OCI-LY1 (cell line): ENCODE data around the gene COPS2.

Experiments used
- H2AFZ ChIP-seq: fragments of 200-600 bp; sonication (generic), shearing (Covaris generic); 2 replicates; pipeline ENCODE4 v1.6.0; 2014; ENCODE audit warnings: antibody characterized with exemption, mild to moderate bottlenecking, low read length
- H3F3A ChIP-seq: fragments of 200-600 bp; sonication (generic), shearing (Covaris generic); 2 replicates; pipeline ENCODE4 v1.6.0; 2014; ENCODE audit warnings: mild to moderate bottlenecking, antibody characterized with exemption, low read length, moderate library complexity; ENCODE audit not compliant: insufficient read depth
- H3K27ac ChIP-seq: fragments of 200-600 bp; sonication (generic); 2 replicates; pipeline ENCODE4 v1.5.1; 2014; ENCODE audit warnings: low read length, mixed run types, mild to moderate bottlenecking, low read depth; ENCODE audit not compliant: poor library complexity, severe bottlenecking
- H3K27me3 ChIP-seq: fragments of 200-600 bp; sonication (generic); 2 replicates; pipeline ENCODE4 v1.6.0; 2014; ENCODE audit warnings: antibody characterized with exemption, mild to moderate bottlenecking, low read length, moderate library complexity; ENCODE audit not compliant: insufficient read depth
- H3K36me3 ChIP-seq: fragments of 200-600 bp; sonication (generic); 2 replicates; pipeline ENCODE4 v1.6.1; 2014; ENCODE audit warnings: mild to moderate bottlenecking, antibody characterized with exemption, low read length, moderate library complexity, mixed read lengths; ENCODE audit not compliant: insufficient read depth
- H3K4me1 ChIP-seq: fragments of 200-600 bp; sonication (generic); 2 replicates; pipeline ENCODE4 v1.5.1; 2014; ENCODE audit warnings: mild to moderate bottlenecking, low read length, moderate library complexity; ENCODE audit not compliant: insufficient read depth, severe bottlenecking
- H3K4me2 ChIP-seq: fragments of 200-600 bp; sonication (generic), shearing (Covaris generic); 2 replicates; pipeline ENCODE4 v1.6.1; 2014; ENCODE audit warnings: low read length
- H3K4me3 ChIP-seq: fragments of 200-600 bp; sonication (generic); 2 replicates; pipeline ENCODE4 v1.5.1; 2014; ENCODE audit warnings: low read length, low read depth, mild to moderate bottlenecking, mixed read lengths; ENCODE audit not compliant: poor library complexity, severe bottlenecking
- H3K79me2 ChIP-seq: fragments of 200-600 bp; shearing (Covaris generic); 2 replicates; pipeline ENCODE4 v1.6.1; 2016; ENCODE audit warnings: mixed run types, low read length, mixed read lengths; ENCODE audit not compliant: insufficient read depth
- H3K9ac ChIP-seq: fragments of 200-600 bp; sonication (generic), shearing (Covaris generic); 2 replicates; pipeline ENCODE4 v1.6.1; 2014; ENCODE audit warnings: mild to moderate bottlenecking, low read length, mixed read lengths
- H3K9me2 ChIP-seq: fragments of 200-600 bp; sonication (generic), shearing (Covaris generic); 2 replicates; pipeline ENCODE4 v1.6.1; 2014; ENCODE audit warnings: low read depth, mild to moderate bottlenecking, low read length, mixed read lengths
- H3K9me3 ChIP-seq: fragments of 200-600 bp; shearing (Covaris generic); 2 replicates; pipeline ENCODE4 v1.6.1; 2014; ENCODE audit warnings: low read length, mixed read lengths
- H4K20me1 ChIP-seq: fragments of 200-600 bp; sonication (generic), shearing (Covaris generic); 2 replicates; pipeline ENCODE4 v1.6.0; 2016; ENCODE audit warnings: mild to moderate bottlenecking, low read length; ENCODE audit not compliant: insufficient read depth
- CTCF ChIP-seq: fragments of 200-600 bp; sonication (generic), shearing (Covaris generic); IDR thresholded peaks from 2 replicates; pipeline ENCODE4 v1.5.1; 2017; ENCODE audit warnings: mild to moderate bottlenecking, antibody characterized with exemption, low read length, moderate library complexity, mixed read lengths
- EZH2 ChIP-seq: fragments of 200-600 bp; sonication (generic), shearing (Covaris generic); IDR thresholded peaks from 2 replicates; pipeline ENCODE4 v1.8.0; 2017; ENCODE audit warnings: borderline replicate concordance, mixed run types, mild to moderate bottlenecking, antibody characterized with exemption, low read length, moderate library complexity, mixed read lengths

COPS2 gene

GRCh38 chr15:49122541-49123062, 32.8 kb downstream of the COPS2 start:
- no peaks in the 10 kb centered on the region for H3K4me1 ChIP-seq
- H3K9me3 ChIP-seq = no peaks in the 10 kb centered on the region
- H4K20me1 ChIP-seq = no peaks in the 10 kb centered on the region
- no peaks in the 10 kb centered on the region for H3K9me2 ChIP-seq
- H3K27me3 ChIP-seq = no peaks in the 10 kb centered on the region
- no peak overlapping the region for H3K27ac ChIP-seq
- no peaks in the 10 kb centered on the region for H3K79me2 ChIP-seq
- H3K4me2 ChIP-seq = no peak overlapping the region
- peaks cover 24% of the 10 kb centered on the region for H3K36me3 ChIP-seq
- H3F3A ChIP-seq = no peaks in the 10 kb centered on the region
- H2AFZ ChIP-seq = no peak overlapping the region
- H3K4me3 ChIP-seq = no peak overlapping the region
- H3K9ac ChIP-seq = no peak overlapping the region
- TF ChIP-seq CTCF (no peak), EZH2 (no peak)

GRCh38 chr15:49121901-49122300, 33.5 kb downstream of the COPS2 start:
- Histone ChIP-seq H3K9me2 (no peaks in the 10 kb centered on the region), H4K20me1 (no peaks in the 10 kb centered on the region), H3K27ac (no peak overlapping the region), H3K27me3 (no peaks in the 10 kb centered on the region), H2AFZ (no peak overlapping the region), H3K9ac (no peak overlapping the region), H3K36me3 (peaks cover 19% of the 10 kb centered on the region), H3F3A (no peaks in the 10 kb centered on the region), H3K4me2 (no peak overlapping the region), H3K4me1 (no peaks in the 10 kb centered on the region), H3K4me3 (no peak overlapping the region), H3K79me2 (no peaks in the 10 kb centered on the region), H3K9me3 (no peaks in the 10 kb centered on the region)
- TF ChIP-seq CTCF (no peak), EZH2 (no peak)

GRCh38 chr15:49120832-49121231, 34.6 kb downstream of the COPS2 start:
- no peak overlapping the region for H3K9ac ChIP-seq
- H2AFZ ChIP-seq = no peak overlapping the region
- no peak overlapping the region for H3K4me2 ChIP-seq
- TF ChIP-seq CTCF = no peak
- no peak for TF ChIP-seq EZH2
- no peak overlapping the region for H3K4me3 ChIP-seq
- H3K9me3 ChIP-seq = no peaks in the 10 kb centered on the region
- peaks cover 21% of the 10 kb centered on the region for H3K36me3 ChIP-seq
- no peaks in the 10 kb centered on the region for H3K27me3 ChIP-seq
- H3K9me2 ChIP-seq = no peaks in the 10 kb centered on the region
- no peak overlapping the region for H3K27ac ChIP-seq
- no peaks in the 10 kb centered on the region for H3K79me2 ChIP-seq
- H3F3A ChIP-seq = no peaks in the 10 kb centered on the region
- H4K20me1 ChIP-seq = no peaks in the 10 kb centered on the region
- H3K4me1 ChIP-seq = no peaks in the 10 kb centered on the region
